Heart left ventricle (tissue), 16 donors: ENCODE data around the gene ATOSB. TPM values are rescaled to one million over a fixed set of nuclear protein-coding genes. Genes with fewer than 3 reads are reported as not detected.
A peak's percentile ranks its signal among the peaks of the same experiment; 100 is the strongest.
"Not testable (repeated sequence)": the region's sequence is repeated elsewhere in the genome, so short reads cannot be mapped to it uniquely, and the experiment has no call there.

ENCODE experiments used
- ATAC-seq, 4 donors: fragments of 200-7000 bp; cut with Tn5 transposase; one replicate each; pipeline ENCODE4 v1.9.1; 2020 to 2022; ENCODE audit warnings: moderate library complexity in 4 of 4, mild to moderate bottlenecking in 3 of 4, moderate number of reproducible peaks in 1 of 4
- DNase-seq, 5 donors: peaks; one replicate each; pipeline ENCODE4 v3.0.0-alpha.2; 2020
- H3K27ac ChIP-seq, 12 donors: fragments of 200-600 bp; sonication (generic) in 4 of 12; one replicate each; pipeline versions ENCODE4 v1.5.0 to v1.8.0; 2016 to 2022; ENCODE audit warnings: mild to moderate bottlenecking in 2 of 12
- H3K27me3 ChIP-seq, 9 donors: fragments of 200-600 bp; sonication (generic) in 2 of 9; one replicate each; pipeline versions ENCODE4 v1.5.1 to v1.8.0; 2016 to 2022; ENCODE audit warnings: mild to moderate bottlenecking in 3 of 9
- H3K36me3 ChIP-seq, 9 donors: fragments of 200-600 bp; sonication (generic) in 2 of 9; one replicate each; pipeline versions ENCODE4 v1.5.0 to v1.8.0; 2018 to 2022; ENCODE audit warnings: mild to moderate bottlenecking in 2 of 9
- H3K4me1 ChIP-seq, 12 donors: fragments of 200-600 bp; sonication (generic) in 4 of 12; one replicate each; pipeline versions ENCODE4 v1.5.0 to v1.8.0; 2016 to 2022; ENCODE audit warnings: mild to moderate bottlenecking in 3 of 12
- H3K4me3 ChIP-seq, 12 donors: fragments of 200-600 bp; sonication (generic) in 4 of 12; one replicate each; pipeline versions ENCODE4 v1.5.0 to v1.8.0; 2017 to 2022; ENCODE audit warnings: mild to moderate bottlenecking in 9 of 12, moderate library complexity in 4 of 12
- H3K9me3 ChIP-seq, 12 donors: fragments of 200-600 bp; sonication (generic) in 4 of 12; one replicate each; pipeline versions ENCODE4 v1.5.0 to v1.8.0; 2016 to 2022; ENCODE audit warnings: mild to moderate bottlenecking in 1 of 12
- POLR2A ChIP-seq, 2 donors: fragments of 450-650 bp; IDR thresholded peaks; one replicate each; pipeline ENCODE4 v1.6.1; 2017; ENCODE audit warnings: antibody characterized with exemption in 2 of 2, mild to moderate bottlenecking in 2 of 2, moderate library complexity in 2 of 2
- WGBS, 4 donors: extraction: QIAGEN DNeasy Blood & Tissue Kit in 2 of 4; methylation state at CpG; one replicate each; pipeline versions ENCODE4 v1.1.5 to v1.1.7; 2013 to 2018; 5-methylcytosine and 5-hydroxymethylcytosine counted together
- intact Hi-C, 10 donors: fragments of 100-400 bp; cut with DNase I; formaldehyde crosslinking; loops; one replicate each; pipeline versions ENCODE4 v1.11.1 to v1.14.2; 2022
- polyA plus RNA-seq, 2 donors: library from polyadenylated mRNA; stranded (reverse); fragments of 200-250 nt; gene quantifications; one replicate each; pipeline ENCODE4 v1.2.3, GENCODE V29; 2013
- total RNA-seq, 9 donors: library from RNA; depleted of rRNA in 2 of 9; stranded (reverse); fragments of >200 nt in 2 of 9; fragmentation: NEBNext Ultra II Directional in 3 of 9; extraction: Animal tissue kit (Norgen Biotek cat#: 25700) in 3 of 9; gene quantifications; one replicate each; pipeline versions ENCODE4 v1.1.0 to v1.2.4, GENCODE V29; 2016 to 2023
- TF ChIP-seq, protein P1 (sequence below), 12 donors: fragments of 200-600 bp; sonication (generic) in 4 of 12; IDR thresholded peaks; one replicate each; pipeline versions ENCODE4 v1.5.0 to v1.8.0; 2018 to 2022; ENCODE audit warnings: antibody characterized with exemption in 12 of 12, mild to moderate bottlenecking in 5 of 12
- donor health status: ischemic (EF 13 %, LVEDD 7.1; RV severe dilation, severe dysfunction).
- donor health status: healthy with polysubstance abuse.
- donor health status: DM: no; HTN: yes; CAD: no.
- donor health status: DM: no; HTN: no; CAD: no.
- donor health status: ischemic (EF 25% LVEDD 6.9; RV normal size, moderate dysfunction).
- donor health status: ischemic (EF 25% LVEDD 5.7; RV mildly dilated, moderate dysfunction).
- donor health status: healthy.
- donor health status: DM: yes; HTN: yes; CAD: no.
- donor health status: ischemic (EF 35%, LVEDD 5.7; RV mildly dilated, moderate dysfunction).
- donor health status: nonischemic (EF 11% LVEDD 7.7; RV severe dilation, severe dysfunction).
- donor health status: DM: yes; HTN: yes; CAD: no.
- donor health status: PGD.
- donor health status: ischemic (EF 29% LVEDD 5.4; RV normal size, mild dysfunction).
- donor health status: nonischemic (EF 23%, LVEDD 6.1; RV moderate dilation, normal function).

Gene ATOSB
- total and polyA plus RNA-seq, 11 donors, result 15.9 to 43.3 (median 19.5) TPM

DNA sequence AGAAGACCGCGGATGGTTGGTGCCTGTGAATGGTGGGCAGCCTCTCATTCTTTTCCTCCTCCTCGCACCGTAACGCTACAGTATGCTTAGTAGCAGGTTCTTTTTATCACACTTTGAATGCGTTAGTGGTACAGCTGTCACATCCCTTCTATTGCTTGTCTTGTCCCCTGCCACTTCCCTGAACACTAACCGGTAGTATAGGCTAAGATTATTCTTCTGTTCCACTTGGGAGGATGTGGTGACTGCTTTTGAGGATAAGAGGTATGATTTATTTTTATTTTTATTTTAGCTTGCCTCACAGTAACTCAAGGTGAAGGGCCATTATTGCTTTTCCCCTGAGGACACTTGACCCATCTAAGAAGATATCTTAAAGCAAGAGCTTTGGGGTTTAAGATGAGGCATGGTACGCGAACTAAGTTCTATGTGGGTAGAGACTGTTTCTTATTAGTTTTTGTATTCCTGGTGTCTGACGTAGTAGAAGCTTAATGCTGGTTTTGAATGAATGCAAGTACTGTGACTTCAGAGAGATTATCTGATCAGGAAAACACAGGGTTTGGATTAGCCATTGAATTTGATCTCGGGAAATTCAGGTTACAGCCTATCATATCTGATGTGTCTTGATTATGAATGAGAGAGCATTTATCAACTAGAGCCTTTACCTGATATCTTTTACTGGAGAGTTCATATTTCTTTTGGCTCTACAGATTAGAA, 47.1 kb upstream of the ATOSB start:
- ATAC-seq (no peak), DNase-seq (no peak)
- TF ChIP-seq POLR2A (IDR thresholded peaks at IDR 0.05), result no peak
- H3K27me3 ChIP-seq, result no peaks in the 10 kb centered on the region
- intact Hi-C loops, result loop anchor here in 6 of 10 donors (2.0 to 10.0 kb wide), 6 partner anchors 45 to 96 kb away; partner anchors contain the start of gene ATOSB (in 5 of the 6)
- no peaks in the 10 kb centered on the region for H3K9me3 ChIP-seq
- no peaks in the 10 kb centered on the region for H3K36me3 ChIP-seq
- H3K4me3 ChIP-seq, result peak overlapping the region; percentile 65 to 93 (median 79)
- WGBS, 4 donors, result 17 to 22% (median 18%) methylated on average over 11 of the region's 11 CpGs
- H3K27ac ChIP-seq, result peak overlapping the region; percentile 88 to 99 (median 94)
- peaks cover 0 to 34% (median 21%) of the 10 kb centered on the region in 12 donors for H3K4me1 ChIP-seq

DNA sequence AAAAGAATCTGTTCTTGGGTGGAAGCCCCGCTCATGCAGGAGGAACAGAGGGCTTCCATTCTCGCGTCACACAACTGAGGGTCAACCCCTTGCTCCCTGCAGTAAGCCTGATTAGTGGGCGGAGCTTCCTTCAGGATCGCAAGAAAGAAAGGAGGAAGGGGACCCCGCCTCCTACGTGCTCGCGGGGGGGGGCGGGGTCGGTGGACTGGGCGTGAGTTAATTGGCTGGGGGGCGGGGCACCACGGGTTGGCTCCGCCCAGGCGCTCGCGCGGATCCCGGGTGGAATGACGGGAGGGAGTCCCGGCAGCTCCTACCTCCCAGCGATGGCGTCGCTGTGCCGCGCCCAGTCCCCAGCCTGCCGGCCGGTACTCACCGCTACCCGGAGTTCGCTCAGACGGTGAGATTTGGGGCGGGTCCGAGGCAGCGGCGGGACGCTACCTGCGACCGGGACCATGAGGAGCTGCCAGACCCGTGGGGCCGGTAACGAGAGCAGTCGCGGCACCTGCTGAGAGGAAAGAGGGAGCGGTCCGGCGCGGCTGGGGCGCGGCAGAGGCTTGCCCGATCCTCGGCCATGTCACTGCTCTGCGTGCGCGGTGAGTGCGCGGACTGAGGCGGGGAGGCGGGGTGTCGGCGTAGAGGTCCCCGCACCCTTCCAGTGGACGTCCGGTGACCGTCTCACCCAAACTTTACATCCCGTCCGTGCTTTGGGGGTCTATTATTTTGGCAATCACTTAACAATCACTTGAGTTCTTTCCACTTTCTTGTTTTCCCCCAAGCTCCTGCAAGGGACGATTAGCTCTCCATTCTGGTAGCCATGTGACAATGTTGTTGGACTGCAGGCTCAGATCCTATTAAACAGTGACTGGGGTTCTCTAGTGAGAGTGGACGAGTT, 46.3 kb upstream of the ATOSB start, which contains the start of gene UNC13B:
UNC13B (plus strand) TSS at position 297 of the 892 bp plus-strand sequence; CDS start at position 572, 275 bp downstream.
- no peaks in the 10 kb centered on the region for H3K36me3 ChIP-seq
- 0 to 1% (median 1%) methylated on average over 45 to 70 of the region's 70 CpGs for WGBS, 4 donors

DNA sequence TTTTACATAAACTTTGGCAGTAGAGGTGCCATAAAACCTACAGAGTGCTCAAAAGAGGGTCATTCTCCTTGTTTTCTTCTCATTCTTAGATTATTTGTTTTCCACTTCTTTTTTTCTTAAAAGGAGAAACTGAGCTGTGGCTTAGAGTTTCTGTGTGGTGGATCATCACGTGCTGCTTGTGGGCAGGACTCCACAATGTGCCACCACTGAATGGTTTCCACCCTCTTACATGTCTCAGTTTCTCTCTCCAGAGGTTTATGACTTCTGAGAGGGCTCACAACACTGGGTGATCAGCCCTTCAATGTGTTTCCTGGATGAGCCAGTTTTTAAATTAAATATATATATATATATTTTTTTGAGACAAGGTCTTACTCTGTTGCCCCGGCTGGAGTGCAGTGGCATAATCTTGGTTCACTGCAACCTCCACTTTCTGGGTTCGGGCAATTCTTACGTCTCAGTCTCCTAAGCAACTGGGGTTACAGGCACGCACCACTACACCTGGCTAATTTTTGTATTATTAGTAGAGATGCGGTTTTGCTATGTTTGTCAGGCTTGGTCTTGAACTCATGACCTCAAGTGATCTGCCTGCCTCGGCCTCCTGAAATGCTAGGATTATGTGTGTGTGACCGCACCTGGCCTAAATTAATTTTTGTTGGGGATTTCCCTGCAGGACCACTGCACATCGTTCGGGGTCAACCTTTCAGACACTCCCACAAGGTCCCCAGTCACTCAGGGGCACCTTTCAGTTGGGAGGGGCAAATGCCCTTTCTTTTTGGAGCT, 43.0 kb upstream of the ATOSB start:
- Histone ChIP-seq H3K9me3 (no peaks in the 10 kb centered on the region), H3K4me1 (peaks cover 0 to 21% (median 11%) of the 10 kb centered on the region in 12 donors), H3K4me3 (no peak overlapping the region), H3K36me3 (no peaks in the 10 kb centered on the region), H3K27ac (no peak overlapping the region), H3K27me3 (no peaks in the 10 kb centered on the region)
- no peak for ATAC-seq
- no peak for DNase-seq
- intact Hi-C loops, result no loop called here
- no peak for TF ChIP-seq POLR2A (IDR thresholded peaks at IDR 0.05)
- TF ChIP-seq, protein P1, sequence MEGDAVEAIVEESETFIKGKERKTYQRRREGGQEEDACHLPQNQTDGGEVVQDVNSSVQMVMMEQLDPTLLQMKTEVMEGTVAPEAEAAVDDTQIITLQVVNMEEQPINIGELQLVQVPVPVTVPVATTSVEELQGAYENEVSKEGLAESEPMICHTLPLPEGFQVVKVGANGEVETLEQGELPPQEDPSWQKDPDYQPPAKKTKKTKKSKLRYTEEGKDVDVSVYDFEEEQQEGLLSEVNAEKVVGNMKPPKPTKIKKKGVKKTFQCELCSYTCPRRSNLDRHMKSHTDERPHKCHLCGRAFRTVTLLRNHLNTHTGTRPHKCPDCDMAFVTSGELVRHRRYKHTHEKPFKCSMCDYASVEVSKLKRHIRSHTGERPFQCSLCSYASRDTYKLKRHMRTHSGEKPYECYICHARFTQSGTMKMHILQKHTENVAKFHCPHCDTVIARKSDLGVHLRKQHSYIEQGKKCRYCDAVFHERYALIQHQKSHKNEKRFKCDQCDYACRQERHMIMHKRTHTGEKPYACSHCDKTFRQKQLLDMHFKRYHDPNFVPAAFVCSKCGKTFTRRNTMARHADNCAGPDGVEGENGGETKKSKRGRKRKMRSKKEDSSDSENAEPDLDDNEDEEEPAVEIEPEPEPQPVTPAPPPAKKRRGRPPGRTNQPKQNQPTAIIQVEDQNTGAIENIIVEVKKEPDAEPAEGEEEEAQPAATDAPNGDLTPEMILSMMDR (IDR thresholded peaks at IDR 0.05), result no peak
- 89 to 92% (median 92%) methylated on average over 10 of the region's 10 CpGs for WGBS, 4 donors

More for the DNA sequence above, 46.3 kb upstream of the ATOSB start, which contains the start of gene UNC13B:
- TF ChIP-seq, protein P1 (IDR thresholded peaks at IDR 0.05), result peak in 5 of 12 donors; percentile 22 to 51 (median 33)
- TF ChIP-seq POLR2A (IDR thresholded peaks at IDR 0.05), result peak in 1 of 2 donors; percentile 78
- H3K27ac ChIP-seq, result peak within 1 kb of the TSS; percentile 88 to 99 (median 94)
- intact Hi-C loops, result loop anchor here in 6 of 10 donors (2.0 to 10.0 kb wide), 6 partner anchors 45 to 97 kb away; partner anchors contain the start of gene ATOSB (in 5 of the 6)
- no peaks in the 10 kb centered on the region for H3K27me3 ChIP-seq
- no peaks in the 10 kb centered on the region for H3K9me3 ChIP-seq
- peaks cover 0 to 34% (median 21%) of the 10 kb centered on the region in 12 donors for H3K4me1 ChIP-seq
- ATAC-seq (peak; percentile 98 to 99 (median 99)), DNase-seq (peak; percentile 95 to 97 (median 96))
- H3K4me3 ChIP-seq, result peak within 1 kb of the TSS; percentile 65 to 93 (median 79)

DNA sequence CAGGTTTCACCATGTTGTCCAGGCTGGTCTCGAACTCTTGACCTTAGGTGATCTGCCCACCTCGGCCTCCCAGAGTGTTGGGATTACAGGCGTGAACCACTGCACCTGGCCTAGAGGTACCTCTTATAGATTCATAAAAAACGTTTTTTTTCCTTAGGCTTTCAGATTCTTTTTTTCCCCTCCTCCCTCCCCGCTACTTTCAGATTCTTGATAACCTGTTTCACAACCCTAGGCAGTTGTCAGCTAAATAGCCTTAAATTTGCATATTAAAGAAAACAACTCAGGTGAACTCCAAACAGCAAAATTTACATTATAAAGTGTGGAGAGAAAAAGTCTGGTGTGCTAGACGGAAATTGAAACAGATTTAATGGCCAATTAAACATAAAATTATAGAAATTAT, 42.2 kb upstream of the ATOSB start:
- H3K4me3 ChIP-seq, intact Hi-C loops, H3K27ac ChIP-seq, H3K27me3 ChIP-seq, H3K36me3 ChIP-seq, H3K9me3 ChIP-seq, DNase-seq, ATAC-seq: not testable (repeated sequence)
- WGBS, 4 donors, result 71 to 78% (median 74%) methylated on average over 6 of the region's 6 CpGs
- H3K4me1 ChIP-seq, result peaks cover 0 to 13% (median 2%) of the 10 kb centered on the region in 12 donors
